SK-N-MC (cell line): Measurements from ENCODE around the gene ATXN7.

Source experiments
- DNase-seq: peaks from one replicate; pipeline ENCODE4 v3.0.0-alpha.2; 2011; ENCODE audit warnings: low read depth, low spot score
- H3K27ac ChIP-seq: fragments of 200-600 bp; sonication (generic); 2 replicates; pipeline ENCODE4 v1.5.1; 2016; ENCODE audit warnings: mixed run types
- H3K36me3 ChIP-seq: fragments of 200-600 bp; sonication (generic); 2 replicates; pipeline ENCODE4 v1.6.1; 2017; ENCODE audit warnings: antibody characterized with exemption, low read length, mixed read lengths; ENCODE audit not compliant: insufficient read depth
- H3K4me3 ChIP-seq: fragments of 200-600 bp; sonication (generic); 2 replicates; pipeline ENCODE4 v1.5.1; 2016
- H3K9ac ChIP-seq: fragments of 200-600 bp; sonication (generic); 2 replicates; pipeline ENCODE4 v1.8.0; 2017; ENCODE audit warnings: mixed run types, mixed read lengths; ENCODE audit not compliant: insufficient read length
- H3K9me3 ChIP-seq: fragments of 200-600 bp; sonication (generic); 2 replicates; pipeline ENCODE4 v1.6.1; 2017; ENCODE audit warnings: low read depth, mild to moderate bottlenecking, antibody characterized with exemption, low read length, moderate library complexity, mixed read lengths
- EZH2 ChIP-seq: fragments of 200-600 bp; sonication (generic); IDR thresholded peaks from one replicate; pipeline ENCODE4 v1.6.1; 2017; ENCODE audit warnings: antibody characterized with exemption
- FOXP2 ChIP-seq: optimal IDR thresholded peaks from 2 replicates; pipeline ENCODE3; 2011; ENCODE audit warnings: mild to moderate bottlenecking, moderate library complexity; ENCODE audit not compliant: insufficient read depth; ENCODE audit errors: extremely low read length, control extremely low read depth
- POLR2AphosphoS5 ChIP-seq: IDR thresholded peaks from 2 replicates; pipeline ENCODE4 v1.6.1; 2012; ENCODE audit warnings: mild to moderate bottlenecking, low read depth, low read length, borderline replicate concordance

Gene ATXN7

DNA sequence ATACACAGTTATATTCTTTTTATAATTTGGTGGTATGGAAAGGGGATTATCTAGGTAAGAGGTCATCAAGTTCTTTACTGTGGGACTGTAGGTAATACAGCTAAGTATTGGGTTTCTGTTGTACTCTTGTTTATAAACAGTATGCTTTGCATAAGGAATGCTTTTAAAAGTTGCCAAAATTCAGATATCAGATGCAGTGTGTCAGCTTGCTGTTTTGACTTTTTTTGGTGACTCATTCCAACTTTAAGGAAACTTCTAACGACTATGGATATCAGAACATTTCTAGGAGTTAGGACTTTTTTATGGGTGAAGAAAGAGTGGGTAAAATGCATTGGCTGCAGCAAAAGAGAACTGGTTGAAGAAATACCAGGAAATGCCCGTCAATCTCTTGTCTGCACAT lies 45.8 kb downstream of the ATXN7 start:
- Histone ChIP-seq H3K36me3 (no peaks in the 10 kb centered on the region), H3K9me3 (no peaks in the 10 kb centered on the region), H3K27ac (no peak overlapping the region), H3K9ac (no peak overlapping the region), H3K4me3 (no peak overlapping the region)
- no peak for DNase-seq
- no peak for TF ChIP-seq POLR2AphosphoS5
- TF ChIP-seq EZH2 = no peak

DNA sequence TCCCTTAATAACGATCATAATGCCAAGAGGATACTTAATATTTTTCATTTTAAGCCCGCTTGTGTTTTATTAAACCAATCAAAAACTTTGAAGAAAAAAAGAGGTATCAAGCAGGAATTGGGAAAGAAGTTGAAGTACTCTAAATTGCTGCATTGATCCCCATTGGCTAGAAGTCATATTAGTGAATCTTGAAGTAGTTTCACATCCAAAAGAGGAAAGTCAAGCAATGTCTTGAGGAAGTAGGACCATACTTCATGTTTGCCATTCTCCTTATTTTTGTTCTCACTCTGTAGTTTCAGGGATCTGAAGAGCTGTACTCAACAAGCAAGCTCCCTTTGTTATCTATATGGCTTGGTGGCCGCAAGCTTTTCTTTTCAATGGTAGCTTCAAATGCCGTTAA lies 46.3 kb downstream of the ATXN7 start:
- H3K4me3 ChIP-seq = no peak overlapping the region
- DNase-seq = no peak
- H3K27ac ChIP-seq = no peak overlapping the region
- no peak overlapping the region for H3K9ac ChIP-seq
- H3K9me3 ChIP-seq = no peaks in the 10 kb centered on the region
- TF ChIP-seq POLR2AphosphoS5 (no peak), FOXP2 (no peak), EZH2 (no peak)
- H3K36me3 ChIP-seq = no peaks in the 10 kb centered on the region

DNA sequence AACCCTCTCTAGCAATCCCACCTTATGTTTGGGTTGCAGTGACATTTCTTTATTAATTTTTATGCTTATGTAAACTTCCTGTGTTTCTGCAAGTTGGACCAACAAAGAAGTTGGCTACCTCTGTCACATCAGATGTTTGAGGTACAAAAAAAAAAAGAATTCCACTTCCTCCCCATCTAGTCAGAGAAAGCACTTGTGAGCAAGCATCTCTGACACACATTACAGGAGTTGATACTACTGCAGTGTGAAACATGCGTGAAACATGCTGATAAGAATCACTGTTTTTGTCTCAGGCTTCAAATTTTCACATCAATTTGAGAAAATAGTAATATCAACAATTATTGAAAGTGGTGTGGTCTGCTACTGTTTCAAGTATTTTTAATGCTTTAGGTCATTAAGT lies 47.2 kb downstream of the ATXN7 start:
- Histone ChIP-seq H3K27ac (no peak overlapping the region), H3K9ac (no peak overlapping the region), H3K9me3 (no peaks in the 10 kb centered on the region), H3K4me3 (no peak overlapping the region), H3K36me3 (no peaks in the 10 kb centered on the region)
- TF ChIP-seq FOXP2 (no peak), EZH2 (no peak), POLR2AphosphoS5 (no peak)
- DNase-seq = no peak

DNA sequence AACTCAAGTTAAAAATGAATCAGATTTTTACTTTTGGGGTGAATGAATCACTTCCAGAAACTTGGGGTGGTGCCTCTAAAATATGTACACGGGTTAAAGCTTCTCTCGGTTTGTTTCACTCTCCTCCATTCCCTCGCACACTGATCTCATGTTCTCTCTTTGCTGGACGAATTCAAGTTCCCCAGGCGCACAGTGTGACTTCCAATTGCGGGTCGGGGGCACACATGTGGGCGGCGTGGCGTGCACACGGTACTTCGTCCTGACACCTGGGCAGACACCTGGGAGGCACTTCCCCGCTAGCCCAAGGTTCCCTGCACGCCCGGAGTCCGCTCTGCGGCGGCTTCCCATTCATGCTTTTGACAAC lies 47.8 kb downstream of the ATXN7 start:
- no peak for TF ChIP-seq POLR2AphosphoS5
- TF ChIP-seq EZH2 = no peak
- no peak for TF ChIP-seq FOXP2
- no peak for DNase-seq
- peaks cover under 1% of the 10 kb centered on the region; the same call in 1 of the 2 replicates for H3K36me3 ChIP-seq
- no peak overlapping the region for H3K27ac ChIP-seq
- peak overlapping the region; percentile 63 for H3K9ac ChIP-seq
- H3K9me3 ChIP-seq = no peaks in the 10 kb centered on the region
- H3K4me3 ChIP-seq = peak overlapping the region; percentile 76

DNA sequence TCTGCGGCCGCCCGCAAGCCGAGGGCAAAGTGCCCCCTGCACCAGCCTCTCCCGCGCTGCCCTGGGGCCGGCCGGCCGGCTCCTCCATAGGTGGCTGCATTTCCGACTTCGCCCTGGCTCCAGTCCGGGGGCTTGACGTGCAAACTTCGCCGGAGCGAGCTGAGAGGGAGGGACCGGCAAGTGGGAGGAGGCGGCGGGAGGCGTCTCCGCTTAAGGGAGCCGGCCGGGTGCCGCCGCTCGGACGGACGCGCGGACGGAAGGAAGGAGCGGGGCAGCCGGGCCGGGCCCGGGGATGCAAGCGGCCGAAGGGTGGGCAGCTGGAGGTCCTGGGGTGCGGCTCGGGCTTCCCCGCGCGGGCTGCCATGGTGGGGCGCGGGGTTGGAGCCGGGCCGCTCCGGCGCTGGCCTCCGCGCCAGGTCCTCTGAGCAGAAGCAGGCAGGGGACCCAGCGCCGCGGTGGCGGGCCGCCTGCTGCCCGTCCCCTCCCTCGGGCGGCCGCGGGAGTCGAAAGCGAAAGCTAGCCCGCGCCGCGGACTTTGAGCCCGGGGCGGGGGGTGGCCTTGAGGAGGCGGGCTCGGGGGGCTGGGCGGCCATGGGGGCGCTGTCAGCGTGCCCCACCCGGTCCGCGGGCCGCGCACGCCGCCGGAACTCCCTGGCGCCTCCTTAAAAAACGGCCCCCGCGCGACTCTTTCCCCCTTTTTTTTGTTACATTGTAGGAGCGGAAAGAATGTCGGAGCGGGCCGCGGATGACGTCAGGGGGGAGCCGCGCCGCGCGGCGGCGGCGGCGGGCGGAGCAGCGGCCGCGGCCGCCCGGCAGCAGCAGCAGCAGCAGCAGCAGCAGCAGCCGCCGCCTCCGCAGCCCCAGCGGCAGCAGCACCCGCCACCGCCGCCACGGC lies 48.5 kb downstream of the ATXN7 start, which contains the start of gene SCAANT1:
Gene SCAANT1, minus strand, starts transcription at position 511 of the 895 bp plus-strand sequence.
- DNase-seq = peak; percentile 5

DNA sequence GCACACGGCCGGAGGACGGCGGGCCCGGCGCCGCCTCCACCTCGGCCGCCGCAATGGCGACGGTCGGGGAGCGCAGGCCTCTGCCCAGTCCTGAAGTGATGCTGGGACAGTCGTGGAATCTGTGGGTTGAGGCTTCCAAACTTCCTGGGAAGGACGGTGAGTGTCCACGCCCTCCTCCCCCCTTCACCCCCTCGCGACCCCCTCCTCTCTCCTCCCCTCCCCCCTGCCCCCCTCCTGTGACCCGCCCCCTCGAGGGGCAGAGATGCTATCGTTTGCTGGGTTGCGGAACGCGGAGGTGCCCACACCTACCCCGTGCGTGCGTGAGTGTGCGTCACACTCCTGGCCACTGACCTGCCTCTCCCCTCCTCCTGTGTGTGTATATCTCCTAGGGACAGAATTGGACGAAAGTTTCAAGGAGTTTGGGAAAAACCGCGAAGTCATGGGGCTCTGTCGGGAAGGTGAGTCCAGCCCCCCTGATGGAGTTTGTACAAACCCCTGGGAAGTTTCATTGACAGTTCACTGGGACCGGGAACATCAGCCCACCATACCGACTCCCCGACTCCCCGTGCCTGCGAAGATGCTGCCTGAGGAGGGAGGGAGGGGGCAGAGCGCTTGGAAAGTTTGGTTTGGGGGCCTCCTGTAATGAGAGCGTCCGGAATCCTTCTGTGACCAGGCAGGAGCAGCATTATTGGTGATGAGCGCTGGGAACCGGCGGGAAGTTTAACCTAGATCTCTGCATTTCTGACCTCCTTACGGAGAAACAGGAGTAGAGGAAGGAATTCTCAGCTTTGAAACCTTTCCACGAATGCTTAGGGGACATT lies 49.3 kb downstream of the ATXN7 start:
- peaks cover 10% of the 10 kb centered on the region; the same call in 1 of the 2 replicates for H3K36me3 ChIP-seq
- peak overlapping the region; percentile 26 for H3K9ac ChIP-seq
- no peak for DNase-seq
- H3K9me3 ChIP-seq = no peaks in the 10 kb centered on the region
- peak overlapping the region; percentile 72 for H3K4me3 ChIP-seq
- H3K27ac ChIP-seq = no peak overlapping the region
- no peak for TF ChIP-seq FOXP2
- TF ChIP-seq EZH2 = no peak
- no peak for TF ChIP-seq POLR2AphosphoS5

More for the DNA sequence above, 48.5 kb downstream of the ATXN7 start, which contains the start of gene SCAANT1:
- Histone ChIP-seq H3K27ac (no peak within 1 kb of the TSS), H3K9me3 (no peaks in the 10 kb centered on the region), H3K4me3 (peak within 1 kb of the TSS; percentile 76), H3K9ac (peak within 1 kb of the TSS; percentile 63), H3K36me3 (peaks cover 4% of the 10 kb centered on the region; the same call in 1 of the 2 replicates)
- TF ChIP-seq POLR2AphosphoS5 (peak; percentile 18; the same call in 1 of the 2 replicates), EZH2 (no peak)

DNA sequence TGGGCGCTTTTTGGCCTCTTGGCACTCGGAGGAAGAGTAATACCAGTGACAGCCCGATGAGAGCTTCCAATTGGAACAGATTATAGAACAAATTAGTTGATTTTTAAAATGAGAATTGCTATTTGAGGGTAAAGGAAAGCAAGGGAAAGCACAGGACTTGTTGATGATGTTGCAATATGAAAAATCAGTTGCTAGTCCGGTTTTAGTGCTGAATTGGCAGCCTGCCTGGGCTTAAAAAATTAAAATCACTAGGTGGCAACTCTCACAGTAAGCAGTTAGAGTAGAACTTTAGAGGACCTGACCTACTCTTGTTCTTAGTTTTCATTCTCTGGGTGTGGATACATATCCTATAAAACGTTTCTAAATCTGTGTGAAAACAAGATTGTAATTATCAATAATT lies 50.6 kb downstream of the ATXN7 start:
- H3K27ac ChIP-seq = no peak overlapping the region
- DNase-seq = no peak
- no peak overlapping the region for H3K9ac ChIP-seq
- no peak overlapping the region for H3K4me3 ChIP-seq
- TF ChIP-seq FOXP2 = no peak
- TF ChIP-seq POLR2AphosphoS5 = no peak
- TF ChIP-seq EZH2 = no peak
- H3K9me3 ChIP-seq = no peaks in the 10 kb centered on the region
- H3K36me3 ChIP-seq = peaks cover 10% of the 10 kb centered on the region; the same call in 1 of the 2 replicates

DNA sequence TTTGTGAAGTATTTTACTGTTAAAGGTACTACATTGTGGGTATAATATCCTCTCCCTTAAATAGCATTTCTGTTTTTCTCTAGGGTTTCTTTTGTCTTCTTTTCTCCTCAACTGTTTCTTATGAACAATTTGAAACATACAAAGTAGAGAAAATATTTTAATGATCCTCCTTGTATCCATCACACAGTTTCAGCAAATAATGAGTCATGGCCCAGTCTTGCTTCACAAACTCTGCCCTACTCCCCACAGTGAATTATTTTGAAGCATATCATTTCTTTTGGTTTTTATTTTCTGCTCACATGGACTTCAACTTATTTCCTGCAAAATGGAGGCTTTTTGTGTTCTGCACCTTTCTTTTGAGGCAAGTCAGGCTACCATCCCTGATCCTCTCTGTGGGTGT lies 54.7 kb downstream of the ATXN7 start:
- Histone ChIP-seq H3K27ac (no peak overlapping the region), H3K4me3 (no peak overlapping the region), H3K9me3 (no peaks in the 10 kb centered on the region), H3K36me3 (peaks cover 16% of the 10 kb centered on the region; the same call in 1 of the 2 replicates), H3K9ac (no peak overlapping the region)
- DNase-seq = no peak
- no peak for TF ChIP-seq FOXP2
- no peak for TF ChIP-seq EZH2
- no peak for TF ChIP-seq POLR2AphosphoS5
